Spleen (tissue), 11 donors: ENCODE measurements around the gene NSD2. TPM values are rescaled to one million over a fixed set of nuclear protein-coding genes. Genes with fewer than 3 reads are reported as not detected.

Experiments
- DNase-seq: peaks from one replicate; pipeline ENCODE4 v3.0.0-alpha.2; 2020
- H3K27ac ChIP-seq, 8 donors: fragments of 200-600 bp; sonication (generic) in 7 of 8; 1 replicate in 4 of 8; 2 replicates in 4 of 8; pipeline versions ENCODE4 v1.5.0 to v1.8.0; 2016 to 2021; ENCODE audit warnings: inconsistent platforms in 4 of 8, mild to moderate bottlenecking in 4 of 8, moderate library complexity in 1 of 8
- H3K27me3 ChIP-seq, 7 donors: fragments of 200-600 bp; sonication (generic) in 6 of 7; replicated peaks in 1 of 7; 1 replicate in 4 of 7; 2 replicates in 3 of 7; pipeline versions ENCODE4 v1.5.0 to v1.8.0; 2016 to 2021; ENCODE audit warnings: inconsistent platforms in 3 of 7, mild to moderate bottlenecking in 1 of 7
- H3K36me3 ChIP-seq, 6 donors: fragments of 200-600 bp; sonication (generic) in 5 of 6; 1 replicate in 4 of 6; 2 replicates in 2 of 6; pipeline versions ENCODE4 v1.5.0 to v1.8.0; 2016 to 2021; ENCODE audit warnings: inconsistent platforms in 2 of 6
- H3K4me1 ChIP-seq, 6 donors: fragments of 200-600 bp; sonication (generic) in 5 of 6; 1 replicate in 3 of 6; 2 replicates in 3 of 6; pipeline versions ENCODE4 v1.5.0 to v1.8.0; 2016 to 2021; ENCODE audit warnings: inconsistent platforms in 3 of 6
- H3K4me3 ChIP-seq, 8 donors: fragments of 200-600 bp; sonication (generic) in 7 of 8; 1 replicate in 4 of 8; 2 replicates in 4 of 8; pipeline versions ENCODE4 v1.5.0 to v1.8.0; 2016 to 2021; ENCODE audit warnings: inconsistent platforms in 4 of 8, mild to moderate bottlenecking in 4 of 8, moderate library complexity in 2 of 8
- H3K9me3 ChIP-seq, 8 donors: fragments of 200-600 bp; sonication (generic) in 7 of 8; 1 replicate in 4 of 8; 2 replicates in 4 of 8; pipeline versions ENCODE4 v1.5.0 to v1.8.0; 2016 to 2021; ENCODE audit warnings: inconsistent platforms in 4 of 8
- CTCF ChIP-seq, 11 experiments: fragments of 200-600 bp in 7 of 11; fragments of 450-650 bp in 4 of 11; sonication (generic) in 4 of 11; IDR thresholded peaks in 8 of 11; conservative IDR thresholded peaks in 3 of 11; 1 replicate in 7 of 11; 2 replicates in 4 of 11; pipeline versions ENCODE4 v1.4.0 to v1.8.0; 2016 to 2021; ENCODE audit warnings: antibody characterized with exemption in 11 of 11, inconsistent platforms in 4 of 11, mild to moderate bottlenecking in 1 of 11
- POLR2A ChIP-seq, 3 donors: fragments of 450-650 bp; IDR thresholded peaks; one replicate each; pipeline ENCODE4 v1.5.1; 2017; ENCODE audit warnings: antibody characterized with exemption in 3 of 3, mild to moderate bottlenecking in 1 of 3
- POLR2AphosphoS5 ChIP-seq, 3 donors: sonication (generic); formaldehyde crosslinking; IDR thresholded peaks; one replicate each; pipeline ENCODE4 v1.5.1; 2017; ENCODE audit warnings: antibody characterized with exemption in 3 of 3
- WGBS, 5 donors: extraction: QIAGEN DNeasy Blood & Tissue Kit in 3 of 5; methylation state at CpG; one replicate each; pipeline versions ENCODE4 v1.1.5 to v1.1.7; 2013 to 2018; 5-methylcytosine and 5-hydroxymethylcytosine counted together
- intact Hi-C: fragments of 100-400 bp; cut with DNase I; formaldehyde crosslinking; loops from one replicate; pipeline ENCODE4 v1.15.0; 2023; ENCODE audit warnings: low total_unique reads
- polyA plus RNA-seq, 3 donors: library from polyadenylated mRNA; stranded (reverse); fragments of 200-250 nt; gene quantifications; one replicate each; pipeline ENCODE4 v1.2.1, GENCODE V29; 2013
- total RNA-seq, 7 donors: library from RNA; depleted of rRNA in 3 of 7; stranded (reverse); fragments of >200 nt in 3 of 7; fragmentation: NEBNext Ultra II Directional in 4 of 7; extraction: Animal tissue kit (Norgen Biotek cat#: 25700) in 4 of 7; gene quantifications; one replicate each; pipeline versions ENCODE4 v1.1.0 to v1.2.1, GENCODE V29; 2016 to 2021
- donor health status: healthy with polysubstance abuse.
- donor health status: DM: no; HTN: no; CAD: no; lungs with moderate emphysema.
- donor health status: DM: no; HTN: no; CAD: no.
- donor health status: Bipolar disorder and iron deficiency.
- donor health status: healthy.
- donor health status: DM: no; HTN: no; CAD: no.
- donor health status: DM: yes; HTN: yes; CAD: no.

The NSD2 gene
- total and polyA plus RNA-seq, 10 donors, result 7.1 to 58.9 (median 47.8) TPM

- peaks cover 0 to 17% (median 0%) of the 10 kb centered on the region in 7 donors for H3K27me3 ChIP-seq
- peak overlapping the region; percentile 9 to 65 (median 30) for H3K4me3 ChIP-seq
- no peak for DNase-seq
- no peaks in the 10 kb centered on the region for H3K9me3 ChIP-seq
- 14 to 18% (median 15%) methylated on average over 25 to 45 of the region's 45 CpGs for WGBS, 5 donors
- peak overlapping the region in 4 of 8 donors; percentile 33 to 50 (median 42) for H3K27ac ChIP-seq
- H3K4me1 ChIP-seq, result peaks cover 3 to 41% (median 25%) of the 10 kb centered on the region in 6 donors
- intact Hi-C loops, result no loop called here
- no peaks in the 10 kb centered on the region for H3K36me3 ChIP-seq
- TF ChIP-seq POLR2A (IDR thresholded peaks at IDR 0.05) (no peak), POLR2AphosphoS5 (IDR thresholded peaks at IDR 0.05) (peak in 1 of 3 donors; percentile 66)
Observed at GRCh38 chr4:1862055-1862911, 8.9 kb upstream of the NSD2 start.

- H3K4me1 ChIP-seq, result peaks cover 0 to 35% (median 19%) of the 10 kb centered on the region in 6 donors
- intact Hi-C loops, result no loop called here
- peaks cover 0 to 21% (median 0%) of the 10 kb centered on the region in 7 donors for H3K27me3 ChIP-seq
- peak overlapping the region in 2 of 8 donors; percentile 44 to 50 for H3K27ac ChIP-seq
- WGBS, 5 donors, result 54 to 64% (median 56%) methylated on average over 14 of the region's 14 CpGs
- no peaks in the 10 kb centered on the region for H3K36me3 ChIP-seq
- H3K4me3 ChIP-seq, result peak overlapping the region in 2 of 8 donors; percentile 30 to 65
- H3K9me3 ChIP-seq, result no peaks in the 10 kb centered on the region
- TF ChIP-seq POLR2A (IDR thresholded peaks at IDR 0.05), result no peak
- TF ChIP-seq CTCF (IDR thresholded peaks at IDR 0.05 in 8 of 11, conservative IDR thresholded peaks at IDR 0.05 in 3 of 11), result no peak
- TF ChIP-seq POLR2AphosphoS5 (IDR thresholded peaks at IDR 0.05), result no peak
- DNase-seq, result no peak
Observed at GRCh38 chr4:1862961-1863296, 8.3 kb upstream of the NSD2 start.

GRCh38 chr4:1863297-1864033 is 7.7 kb upstream of the NSD2 start:
- WGBS, 5 donors, result 75 to 86% (median 81%) methylated on average over 11 of the region's 11 CpGs
- no peaks in the 10 kb centered on the region for H3K9me3 ChIP-seq
- intact Hi-C loops, result no loop called here
- H3K27ac ChIP-seq, result no peak overlapping the region
- no peaks in the 10 kb centered on the region for H3K36me3 ChIP-seq
- peaks cover 0 to 29% (median 16%) of the 10 kb centered on the region in 6 donors for H3K4me1 ChIP-seq
- H3K4me3 ChIP-seq, result no peak overlapping the region
- TF ChIP-seq POLR2AphosphoS5 (IDR thresholded peaks at IDR 0.05) (no peak), POLR2A (IDR thresholded peaks at IDR 0.05) (no peak), CTCF (IDR thresholded peaks at IDR 0.05 in 8 of 11, conservative IDR thresholded peaks at IDR 0.05 in 3 of 11) (no peak)
- peaks cover 0 to 21% (median 0%) of the 10 kb centered on the region in 7 donors for H3K27me3 ChIP-seq
- no peak for DNase-seq

- no peak for DNase-seq
- Histone ChIP-seq H3K9me3 (no peaks in the 10 kb centered on the region), H3K4me3 (no peak overlapping the region), H3K36me3 (no peaks in the 10 kb centered on the region), H3K27me3 (peaks cover 0 to 21% (median 0%) of the 10 kb centered on the region in 7 donors), H3K4me1 (peaks cover 0 to 26% (median 16%) of the 10 kb centered on the region in 6 donors), H3K27ac (no peak overlapping the region)
- 87 to 94% (median 91%) methylated on average over 16 to 17 of the region's 17 CpGs for WGBS, 5 donors
- TF ChIP-seq CTCF (IDR thresholded peaks at IDR 0.05 in 8 of 11, conservative IDR thresholded peaks at IDR 0.05 in 3 of 11) (no peak), POLR2AphosphoS5 (IDR thresholded peaks at IDR 0.05) (peak in 1 of 3 donors; percentile 3)
- intact Hi-C loops, result no loop called here
Observed at GRCh38 chr4:1864076-1865008, 6.9 kb upstream of the NSD2 start.
